ENCODE data around the gene MEX3D. TPM values are rescaled to one million over a fixed set of nuclear protein-coding genes. Genes with fewer than 3 reads are reported as not detected.
"Not testable (repeated sequence)": the region's sequence is repeated elsewhere in the genome, so short reads cannot be mapped to it uniquely, and the experiment has no call there.

MEX3D gene
- total RNA-seq, 1 experiment from 2014 or later = 8.4 TPM

DNA sequence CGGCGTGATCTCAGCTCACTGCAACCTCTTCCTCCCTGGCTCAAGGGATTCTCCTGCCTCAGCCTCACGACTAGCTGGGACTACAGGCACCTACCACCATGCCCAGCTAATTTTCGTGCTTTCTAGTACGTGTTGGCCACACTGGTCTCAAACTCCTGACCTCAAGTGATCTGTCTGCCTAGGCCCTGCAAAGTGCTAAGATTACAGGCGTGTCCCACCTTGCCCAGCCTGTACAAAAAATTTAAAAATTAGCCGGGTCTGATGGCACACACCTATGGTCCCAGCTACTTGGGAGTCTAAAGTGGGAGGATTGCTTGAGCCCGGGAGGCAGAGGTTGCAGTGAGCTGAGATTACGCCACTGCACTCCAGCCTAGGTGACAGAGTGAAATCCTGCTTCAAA, 4.7 kb upstream of the MEX3D start:
- no peak for DNase-seq (ENCODE audit: low read depth)

DNA sequence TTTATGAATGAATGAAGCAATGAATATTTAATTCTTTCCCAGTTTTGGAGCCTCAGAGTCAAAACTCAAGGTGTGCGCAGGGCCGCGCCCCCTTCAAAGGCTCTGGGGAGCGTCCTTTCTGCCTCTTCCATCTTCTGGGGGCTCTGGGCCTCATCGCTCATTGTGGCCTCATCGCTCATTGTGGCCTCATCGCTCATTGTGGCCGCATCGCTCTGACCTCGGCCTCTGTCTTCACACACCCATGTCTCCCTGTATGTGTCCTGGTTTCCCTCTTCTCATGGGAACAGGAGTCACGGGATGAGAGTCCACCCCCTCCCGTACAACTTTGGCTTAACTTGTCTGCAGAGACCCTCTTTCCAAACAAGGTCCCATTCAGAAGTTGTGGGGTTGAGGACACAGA, 3.2 kb upstream of the MEX3D start:
- DNase-seq (ENCODE audit: low read depth) = no peak

- no peak for DNase-seq (ENCODE audit: low read depth)
These were observed 2.7 kb upstream of the MEX3D start for GRCh38 chr19:1570836-1571235.

- no peak for DNase-seq (ENCODE audit: low read depth)
These were observed 1.9 kb upstream of the MEX3D start for GRCh38 chr19:1569997-1570396.

DNA sequence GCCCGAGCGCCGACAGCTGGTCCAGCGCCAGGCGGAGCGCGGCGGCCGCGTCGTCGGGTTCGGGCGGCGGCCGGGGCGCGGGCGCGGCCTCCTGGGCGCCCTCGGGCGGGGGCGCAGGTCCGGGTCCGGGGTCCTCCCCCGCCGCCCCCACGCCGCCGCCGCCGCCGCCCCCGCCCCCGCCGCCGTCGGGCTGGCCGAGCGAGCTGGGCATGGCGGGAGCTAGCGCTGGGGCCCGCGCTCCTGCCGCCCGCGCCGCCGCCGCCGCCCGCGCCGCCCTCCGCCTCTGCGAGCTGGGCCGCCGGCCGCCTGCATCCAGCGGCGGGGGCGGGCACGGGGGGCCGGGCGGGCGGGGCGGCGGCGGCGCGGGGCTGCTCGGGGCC, 287 bp downstream of the MEX3D start:
- no peak for DNase-seq (ENCODE audit: low read depth)

- peak; percentile 41 for DNase-seq (ENCODE audit: low read depth)
These were observed 843 bp downstream of the MEX3D start for GRCh38 chr19:1567116-1567847.

- peak; percentile 76 for DNase-seq (ENCODE audit: low read depth)
These were observed 1.6 kb downstream of the MEX3D start for GRCh38 chr19:1566392-1567115.

DNA sequence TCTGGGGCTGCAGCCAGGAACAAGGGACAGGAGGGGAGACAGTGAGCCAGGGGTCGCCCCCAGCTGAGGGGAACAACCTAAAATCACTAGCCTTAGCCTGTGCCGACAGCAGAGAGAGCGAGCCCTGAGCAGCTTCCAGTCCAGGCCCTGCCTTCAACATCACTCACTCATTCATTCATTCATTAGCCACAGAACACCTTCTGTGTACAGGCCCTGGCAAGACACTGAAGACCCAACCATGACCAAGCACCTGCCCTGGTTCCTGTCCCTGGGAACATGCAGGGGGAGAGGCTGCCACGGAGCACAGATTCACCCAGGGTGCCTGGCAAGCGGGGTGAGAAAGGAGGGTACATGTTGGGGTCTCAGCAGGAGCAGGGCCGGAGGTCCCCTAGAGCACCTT, 4.9 kb downstream of the MEX3D start:
- DNase-seq (ENCODE audit: low read depth) = no peak

DNA sequence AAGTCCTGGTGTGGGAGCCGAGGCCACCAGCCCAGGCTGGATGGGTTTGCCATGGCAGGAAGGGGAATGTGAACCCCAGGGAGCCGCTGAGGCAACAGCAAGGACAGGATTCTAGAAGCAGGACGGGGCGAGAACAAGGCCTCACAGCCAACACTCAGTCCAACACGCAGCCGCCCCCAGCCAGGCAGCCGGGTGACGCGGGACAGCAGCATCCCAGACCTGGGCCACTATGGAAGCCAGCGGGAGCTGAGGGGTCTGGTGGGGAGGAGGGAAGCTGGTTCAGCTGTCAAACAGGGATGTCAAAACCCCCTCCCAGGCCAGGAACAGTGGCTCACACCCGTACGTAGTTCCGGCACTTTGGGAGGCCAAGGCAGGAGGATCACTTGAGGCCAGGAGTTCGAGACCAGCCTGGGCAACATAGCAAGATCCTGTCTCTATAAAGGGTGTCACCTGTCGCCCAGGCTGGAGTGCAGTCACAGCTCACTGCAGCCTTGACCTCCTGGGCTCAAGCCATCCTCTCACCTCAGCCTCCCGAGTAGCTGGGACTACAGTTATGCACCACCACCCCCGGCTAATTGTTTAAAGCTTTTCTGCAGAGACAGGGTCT, 6.8 kb downstream of the MEX3D start:
- DNase-seq (ENCODE audit: low read depth) = no peak

DNA sequence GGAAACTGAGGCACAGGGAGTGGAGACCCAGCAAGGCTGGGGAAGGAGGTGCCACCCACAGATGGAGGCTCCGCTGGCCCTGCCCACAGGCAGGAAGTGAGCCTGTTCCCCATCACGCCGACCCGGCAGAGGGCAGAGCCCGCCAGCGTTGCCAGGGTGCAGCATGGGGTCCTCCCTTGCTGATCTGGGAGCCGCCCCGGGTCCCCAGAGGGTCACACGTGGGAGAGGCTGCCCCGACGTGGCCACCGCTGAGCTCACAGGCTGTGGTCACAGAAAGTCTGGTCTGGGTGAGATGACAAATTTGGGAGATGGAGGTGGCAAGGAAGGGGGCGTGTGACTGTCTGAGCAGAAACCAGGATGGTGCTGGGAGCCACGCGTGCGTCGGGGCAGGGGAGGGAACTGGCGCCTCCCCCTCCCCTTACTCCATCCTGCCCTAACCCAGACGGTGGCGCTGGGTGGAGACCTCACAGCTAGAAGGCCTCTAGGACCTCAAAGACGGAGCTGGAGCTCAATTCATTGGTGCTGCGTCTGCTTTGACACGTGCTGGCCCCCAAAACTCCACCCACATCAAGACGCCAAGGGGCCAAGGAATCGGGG, 7.7 kb downstream of the MEX3D start:
- DNase-seq (ENCODE audit: low read depth) = no peak

- DNase-seq (ENCODE audit: low read depth) = no peak
These were observed 9.6 kb downstream of the MEX3D start for GRCh38 chr19:1558552-1558951.

DNA sequence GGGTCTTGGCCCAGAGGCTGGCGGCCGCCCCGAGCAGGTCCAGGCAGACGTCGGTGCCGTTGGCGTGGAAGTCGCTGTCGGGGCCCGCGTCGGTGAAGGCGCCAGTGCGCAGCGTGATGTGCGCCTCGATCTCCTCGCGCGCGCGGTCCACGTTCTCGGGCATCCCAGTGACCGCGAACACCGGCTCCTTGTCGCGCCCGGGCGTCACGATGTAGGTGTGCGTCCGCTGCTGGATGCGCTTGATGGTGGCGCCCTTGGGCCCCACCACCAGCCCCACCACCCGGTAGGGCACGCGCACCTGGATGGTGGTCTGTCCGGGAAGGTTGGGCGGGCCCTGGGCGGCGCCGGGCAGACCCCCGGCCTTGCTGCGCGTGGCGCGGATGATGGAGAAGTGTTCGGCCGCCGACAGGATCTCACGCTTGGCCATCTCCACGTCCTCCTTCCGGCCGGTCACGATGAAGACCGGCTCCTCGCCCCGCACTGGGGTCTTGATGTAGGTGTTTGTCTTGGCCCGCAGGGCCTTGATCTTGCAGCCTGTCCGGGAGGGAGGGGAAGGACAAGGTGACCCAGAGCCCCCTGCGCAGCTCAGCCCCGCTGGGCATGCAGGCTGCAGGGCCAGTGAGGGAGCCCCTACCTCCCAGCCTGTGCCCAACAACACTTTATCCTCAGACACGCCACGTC, 11.6 kb downstream of the MEX3D start:
- no peak for DNase-seq (ENCODE audit: low read depth)

GRCh38 chr19:1555487-1556389, 12.4 kb downstream of the MEX3D start:
- no peak for DNase-seq (ENCODE audit: low read depth)

GRCh38 chr19:1554968-1555367, 13.2 kb downstream of the MEX3D start:
- no peak for DNase-seq (ENCODE audit: low read depth)

DNA sequence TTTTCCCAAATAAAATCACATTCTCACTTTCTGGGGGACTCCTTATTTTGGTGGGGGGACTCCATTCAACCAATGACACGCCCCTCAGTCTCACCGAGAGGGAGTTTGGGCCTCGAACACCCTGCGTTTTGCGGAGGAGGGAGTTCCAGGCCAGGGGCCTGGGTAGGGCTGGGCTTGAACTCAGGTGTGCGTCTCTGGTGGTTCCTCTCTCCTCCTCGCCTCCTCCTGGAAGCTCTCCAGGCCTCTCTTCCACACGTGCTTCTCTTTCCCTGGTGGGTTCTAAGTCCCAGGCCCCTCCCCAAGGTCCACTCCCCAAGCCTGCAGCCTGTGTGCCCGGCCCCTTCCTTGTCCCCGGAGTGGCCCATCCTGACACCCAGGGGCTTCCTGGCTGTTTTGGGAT, 14.7 kb downstream of the MEX3D start:
- DNase-seq (ENCODE audit: low read depth) = no peak

GRCh38 chr19:1551068-1552040, 16.8 kb downstream of the MEX3D start:
- no peak for DNase-seq (ENCODE audit: low read depth)

- DNase-seq (ENCODE audit: low read depth) = no peak
These were observed 18.7 kb downstream of the MEX3D start for GRCh38 chr19:1549332-1549945.

DNA sequence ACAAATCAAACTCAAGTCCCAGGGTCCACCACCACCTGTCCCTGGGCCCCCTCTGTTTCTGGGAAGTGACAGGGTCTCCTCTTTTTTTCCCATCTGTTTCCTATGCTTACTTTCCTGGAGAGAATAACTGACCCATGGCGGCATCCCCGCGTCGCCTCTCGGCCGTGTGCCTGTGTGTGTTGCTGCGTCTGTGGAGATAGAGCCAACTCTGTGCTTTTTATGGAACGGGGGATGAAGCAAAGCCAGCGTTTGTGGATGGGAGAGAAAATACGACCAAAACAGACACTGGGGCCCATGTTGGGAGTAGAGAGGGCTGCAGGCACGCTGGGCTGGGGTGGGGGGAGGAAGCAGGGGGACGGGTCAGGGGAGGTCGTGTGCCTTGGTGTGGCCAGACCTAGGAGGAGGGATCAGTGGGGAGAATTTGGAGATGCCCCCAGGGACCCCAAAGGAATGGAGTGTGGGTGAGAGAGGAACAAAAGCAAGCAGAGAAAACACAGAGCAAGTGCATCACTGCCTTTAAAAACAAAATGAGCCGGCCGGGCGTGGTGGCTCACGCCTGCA, 27.7 kb downstream of the MEX3D start:
- DNase-seq (ENCODE audit: low read depth) = no peak

DNA sequence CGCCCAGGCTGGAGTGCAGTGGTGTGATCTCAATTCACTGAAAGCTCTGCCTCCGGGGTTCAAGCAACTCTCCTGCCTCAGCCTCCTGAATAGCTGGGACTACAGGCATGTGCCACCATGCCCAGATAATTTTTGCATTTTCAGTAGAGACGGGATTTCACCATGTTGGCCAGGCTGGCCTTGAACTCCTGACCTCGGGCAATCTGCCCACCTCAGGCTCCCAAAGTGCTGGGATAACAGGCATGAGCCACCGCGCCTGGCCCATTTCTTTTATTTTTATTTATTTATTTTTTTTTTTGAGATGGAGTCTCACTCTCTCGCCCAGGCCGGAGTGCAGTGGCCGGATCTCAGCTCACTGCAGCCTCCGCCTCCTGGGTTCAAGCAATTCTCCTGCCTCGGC, 28.4 kb downstream of the MEX3D start:
- DNase-seq (ENCODE audit: low read depth) = not testable (repeated sequence)

Measured in RPMI7951 (cell line).